ENCODE data around the gene ATOX1. TPM values are rescaled to one million over a fixed set of nuclear protein-coding genes. Genes with fewer than 3 reads are reported as not detected.
"Not testable (repeated sequence)": the region's sequence is repeated elsewhere in the genome, so short reads cannot be mapped to it uniquely, and the experiment has no call there.

Gene ATOX1
- total RNA-seq, 1 experiment from 2014 or later = 954 TPM

GRCh38 chr5:151718153-151718552 is 40.3 kb downstream of the ATOX1 start:
- DNase-seq (ENCODE audit: low read depth, low spot score) = no peak
- in situ Hi-C loops (cut with HindIII; ENCODE audit: low pct_unique_long_range_greater_than_20kb, low sequenced_read_pairs) = no loop called here

- in situ Hi-C loops (cut with HindIII; ENCODE audit: low pct_unique_long_range_greater_than_20kb, low sequenced_read_pairs) = no loop called here
- DNase-seq (ENCODE audit: low read depth, low spot score) = peak; percentile 72
Measured at GRCh38 chr5:151717416-151717815, 41.0 kb downstream of the ATOX1 start.

- in situ Hi-C loops (cut with HindIII; ENCODE audit: low pct_unique_long_range_greater_than_20kb, low sequenced_read_pairs) = no loop called here
- no peak for DNase-seq (ENCODE audit: low read depth, low spot score)
Measured at GRCh38 chr5:151709109-151709735, 49.2 kb downstream of the ATOX1 start.

- in situ Hi-C loops (cut with HindIII; ENCODE audit: low pct_unique_long_range_greater_than_20kb, low sequenced_read_pairs) = no loop called here
- DNase-seq (ENCODE audit: low read depth, low spot score) = peak; percentile 57
Measured at GRCh38 chr5:151708126-151708525, 50.3 kb downstream of the ATOX1 start.

GRCh38 chr5:151707567-151707966 is 50.9 kb downstream of the ATOX1 start:
- no peak for DNase-seq (ENCODE audit: low read depth, low spot score)
- in situ Hi-C loops (cut with HindIII; ENCODE audit: low pct_unique_long_range_greater_than_20kb, low sequenced_read_pairs) = no loop called here

- in situ Hi-C loops (cut with HindIII; ENCODE audit: low pct_unique_long_range_greater_than_20kb, low sequenced_read_pairs) = no loop called here
- DNase-seq (ENCODE audit: low read depth, low spot score) = no peak
Measured at GRCh38 chr5:151706906-151707305, 51.5 kb downstream of the ATOX1 start.

GRCh38 chr5:151703780-151704179 is 54.7 kb downstream of the ATOX1 start:
- in situ Hi-C loops (cut with HindIII; ENCODE audit: low pct_unique_long_range_greater_than_20kb, low sequenced_read_pairs) = no loop called here

GRCh38 chr5:151703227-151703626 is 55.2 kb downstream of the ATOX1 start:
- in situ Hi-C loops (cut with HindIII; ENCODE audit: low pct_unique_long_range_greater_than_20kb, low sequenced_read_pairs) = no loop called here

More at GRCh38 chr5:151703780-151704179, 54.7 kb downstream of the ATOX1 start:
- DNase-seq (ENCODE audit: low read depth, low spot score) = no peak

GRCh38 chr5:151700820-151701219 is 57.6 kb downstream of the ATOX1 start:
- in situ Hi-C loops (cut with HindIII; ENCODE audit: low pct_unique_long_range_greater_than_20kb, low sequenced_read_pairs) = no loop called here
- DNase-seq (ENCODE audit: low read depth, low spot score) = no peak

More at GRCh38 chr5:151703227-151703626, 55.2 kb downstream of the ATOX1 start:
- DNase-seq (ENCODE audit: low read depth, low spot score) = no peak

GRCh38 chr5:151700296-151700695 is 58.1 kb downstream of the ATOX1 start:
- in situ Hi-C loops (cut with HindIII; ENCODE audit: low pct_unique_long_range_greater_than_20kb, low sequenced_read_pairs) = no loop called here

GRCh38 chr5:151699071-151699901 is 59.1 kb downstream of the ATOX1 start:
- in situ Hi-C loops (cut with HindIII; ENCODE audit: low pct_unique_long_range_greater_than_20kb, low sequenced_read_pairs) = no loop called here
- DNase-seq (ENCODE audit: low read depth, low spot score) = no peak

More at GRCh38 chr5:151700296-151700695, 58.1 kb downstream of the ATOX1 start:
- DNase-seq (ENCODE audit: low read depth, low spot score) = no peak

- in situ Hi-C loops (cut with HindIII; ENCODE audit: low pct_unique_long_range_greater_than_20kb, low sequenced_read_pairs); DNase-seq (ENCODE audit: low read depth, low spot score): not testable (repeated sequence)
Measured at GRCh38 chr5:151698081-151698480, 60.4 kb downstream of the ATOX1 start.

- in situ Hi-C loops (cut with HindIII; ENCODE audit: low pct_unique_long_range_greater_than_20kb, low sequenced_read_pairs) = no loop called here
- no peak for DNase-seq (ENCODE audit: low read depth, low spot score)
Measured at GRCh38 chr5:151697452-151697851, 61.0 kb downstream of the ATOX1 start.

- in situ Hi-C loops (cut with HindIII; ENCODE audit: low pct_unique_long_range_greater_than_20kb, low sequenced_read_pairs) = no loop called here
- DNase-seq (ENCODE audit: low read depth, low spot score) = no peak
Measured at GRCh38 chr5:151696470-151697061, 61.9 kb downstream of the ATOX1 start.

GRCh38 chr5:151695464-151695863 is 63.0 kb downstream of the ATOX1 start:
- no peak for DNase-seq (ENCODE audit: low read depth, low spot score)
- in situ Hi-C loops (cut with HindIII; ENCODE audit: low pct_unique_long_range_greater_than_20kb, low sequenced_read_pairs) = no loop called here

- DNase-seq (ENCODE audit: low read depth, low spot score) = peak; percentile 96
- in situ Hi-C loops (cut with HindIII; ENCODE audit: low pct_unique_long_range_greater_than_20kb, low sequenced_read_pairs) = no loop called here
Measured at GRCh38 chr5:151694035-151694485, 64.4 kb downstream of the ATOX1 start.

All from SK-MEL-5 (cell line).